ENCODE data around the gene CSTA. TPM values are rescaled to one million over a fixed set of nuclear protein-coding genes. Genes with fewer than 3 reads are reported as not detected.

CSTA gene
- total and polyA plus RNA-seq, 7 experiments from 2014 or later: 0.30 to 44.4 (median 0.81) TPM; not detected in 2

GRCh38 chr3:122332551-122332950 lies 7.5 kb downstream of the CSTA start:
- Mint-ChIP-seq H3K36me3 (no peaks in the 10 kb centered on the region), H3K9me3 (no peaks in the 10 kb centered on the region), H3K27ac (no peak overlapping the region), H3K4me1 (peaks cover 0 to 2% (median 0%) of the 10 kb centered on the region in 7 donors), H3K27me3 (peaks cover 5 to 45% (median 22%) of the 10 kb centered on the region in 5 donors), H3K4me3 (no peak overlapping the region)
- no peak for ATAC-seq
- H3K27me3 ChIP-seq (ENCODE audit: control insufficient read depth in 2 of 2, insufficient read depth in 2 of 2, low read length in 2 of 2): peaks cover 0 to 4% of the 10 kb centered on the region in 2 donors
- no peaks in the 10 kb centered on the region for H3K9me3 ChIP-seq (ENCODE audit: control insufficient read depth in 2 of 3, low read length in 3 of 3)
- CTCF ChIA-PET: no interaction called here
- H3K4me1 ChIP-seq (ENCODE audit: control insufficient read depth in 2 of 2, insufficient read depth in 2 of 2, low read length in 2 of 2): no peaks in the 10 kb centered on the region
- POLR2A ChIA-PET: no interaction called here
- intact Hi-C loops (cut with micrococcal nuclease): no loop called here
- H3K4me3 ChIP-seq (ENCODE audit: low read length): no peak overlapping the region
- DNase-seq: no peak
- H3K36me3 ChIP-seq (ENCODE audit: control insufficient read depth in 2 of 3, insufficient read depth in 3 of 3, low read length in 3 of 3): no peaks in the 10 kb centered on the region
- H3K27ac ChIP-seq (ENCODE audit: low read depth, low read length): no peak overlapping the region

- Mint-ChIP-seq H3K36me3 (peaks cover 0 to 3% (median 0%) of the 10 kb centered on the region in 5 donors), H3K27me3 (peaks cover 0 to 9% (median 7%) of the 10 kb centered on the region in 5 donors), H3K4me3 (no peak overlapping the region), H3K9me3 (peaks cover 0 to 4% (median 0%) of the 10 kb centered on the region in 11 donors), H3K4me1 (no peaks in the 10 kb centered on the region), H3K27ac (peak overlapping the region in 1 of 9 donors; percentile 33)
- H3K4me3 ChIP-seq (ENCODE audit: low read length): no peak overlapping the region
- ChIA-PET POLR2A (no interaction called here), CTCF (no interaction called here)
- no peaks in the 10 kb centered on the region for H3K36me3 ChIP-seq (ENCODE audit: control insufficient read depth in 2 of 3, insufficient read depth in 3 of 3, low read length in 3 of 3)
- no peaks in the 10 kb centered on the region for H3K4me1 ChIP-seq (ENCODE audit: control insufficient read depth in 2 of 2, insufficient read depth in 2 of 2, low read length in 2 of 2)
- DNase-seq (no peak), ATAC-seq (no peak)
- no peak overlapping the region for H3K27ac ChIP-seq (ENCODE audit: low read depth, low read length)
- no peaks in the 10 kb centered on the region for H3K27me3 ChIP-seq (ENCODE audit: control insufficient read depth in 2 of 2, insufficient read depth in 2 of 2, low read length in 2 of 2)
- no peaks in the 10 kb centered on the region for H3K9me3 ChIP-seq (ENCODE audit: control insufficient read depth in 2 of 3, low read length in 3 of 3)
- intact Hi-C loops (cut with micrococcal nuclease): no loop called here
These were observed 17.8 kb downstream of the CSTA start for GRCh38 chr3:122342803-122343202.

DNA sequence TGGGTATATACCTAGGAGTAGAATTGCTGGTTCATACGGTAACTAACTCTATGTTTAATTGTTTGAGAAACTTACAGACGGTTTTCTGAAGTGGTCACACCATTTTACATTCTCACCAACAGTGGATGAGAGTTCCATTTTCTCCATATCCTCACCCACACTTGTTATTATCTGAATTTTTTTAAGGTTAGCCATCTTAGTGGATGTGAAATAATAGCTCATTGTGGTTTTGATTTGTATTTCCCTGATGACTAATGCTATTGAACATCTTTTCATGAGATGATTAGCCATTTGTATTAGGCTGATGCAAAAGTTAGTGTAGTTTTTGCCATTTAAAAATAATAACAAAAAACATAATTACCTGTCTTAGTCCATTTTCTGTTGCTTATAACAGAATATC lies 18.6 kb downstream of the CSTA start:
- DNase-seq (no peak), ATAC-seq (no peak)
- intact Hi-C loops (cut with micrococcal nuclease): no loop called here
- H3K4me3 ChIP-seq (ENCODE audit: low read length): no peak overlapping the region
- ChIA-PET CTCF (no interaction called here), POLR2A (no interaction called here)
- Mint-ChIP-seq H3K4me3 (no peak overlapping the region), H3K27me3 (peaks cover 0 to 14% (median 7%) of the 10 kb centered on the region in 5 donors), H3K9me3 (peaks cover 0 to 7% (median 0%) of the 10 kb centered on the region in 11 donors), H3K27ac (no peak overlapping the region), H3K36me3 (peaks cover 0 to 5% (median 0%) of the 10 kb centered on the region in 5 donors), H3K4me1 (no peaks in the 10 kb centered on the region)
- H3K27ac ChIP-seq (ENCODE audit: low read depth, low read length): no peak overlapping the region
- no peaks in the 10 kb centered on the region for H3K27me3 ChIP-seq (ENCODE audit: control insufficient read depth in 2 of 2, insufficient read depth in 2 of 2, low read length in 2 of 2)
- H3K9me3 ChIP-seq (ENCODE audit: control insufficient read depth in 2 of 3, low read length in 3 of 3): no peaks in the 10 kb centered on the region
- no peaks in the 10 kb centered on the region for H3K36me3 ChIP-seq (ENCODE audit: control insufficient read depth in 2 of 3, insufficient read depth in 3 of 3, low read length in 3 of 3)
- H3K4me1 ChIP-seq (ENCODE audit: control insufficient read depth in 2 of 2, insufficient read depth in 2 of 2, low read length in 2 of 2): no peaks in the 10 kb centered on the region

DNA sequence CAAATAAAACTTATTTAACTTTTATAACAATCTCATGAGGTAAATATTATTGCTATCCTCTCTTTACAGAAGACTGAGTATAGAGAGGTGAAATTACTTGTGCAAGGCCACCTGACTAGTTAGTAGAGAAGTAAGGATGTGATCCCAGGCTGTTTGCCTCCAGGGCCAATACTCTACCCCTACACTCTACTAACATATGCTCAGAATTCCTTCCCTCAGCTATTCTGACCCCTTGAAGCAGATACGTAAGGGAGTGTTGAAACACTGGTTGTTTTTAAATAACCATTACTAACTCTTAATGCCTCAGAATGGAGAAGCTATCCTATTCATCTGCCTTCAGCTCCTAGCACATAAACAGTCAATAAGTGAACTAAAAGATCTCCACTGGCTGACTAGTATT lies 24.1 kb downstream of the CSTA start:
- Mint-ChIP-seq H3K4me1 (no peaks in the 10 kb centered on the region), H3K27me3 (peaks cover 0 to 14% (median 2%) of the 10 kb centered on the region in 5 donors), H3K9me3 (peaks cover 0 to 7% (median 0%) of the 10 kb centered on the region in 11 donors), H3K36me3 (peaks cover 0 to 5% (median 0%) of the 10 kb centered on the region in 5 donors), H3K27ac (no peak overlapping the region), H3K4me3 (no peak overlapping the region)
- POLR2A ChIA-PET: no interaction called here
- intact Hi-C loops (cut with micrococcal nuclease): no loop called here
- H3K27ac ChIP-seq (ENCODE audit: low read depth, low read length): no peak overlapping the region
- no peak overlapping the region for H3K4me3 ChIP-seq (ENCODE audit: low read length)
- no peaks in the 10 kb centered on the region for H3K27me3 ChIP-seq (ENCODE audit: control insufficient read depth in 2 of 2, insufficient read depth in 2 of 2, low read length in 2 of 2)
- H3K9me3 ChIP-seq (ENCODE audit: control insufficient read depth in 2 of 3, low read length in 3 of 3): no peaks in the 10 kb centered on the region
- CTCF ChIA-PET: interaction anchor here (0.7 kb wide), 1 partner anchor 9 kb away, joined by 3 read pairs; no protein-coding TSS in a partner anchor
- no peak for ATAC-seq
- H3K36me3 ChIP-seq (ENCODE audit: control insufficient read depth in 2 of 3, insufficient read depth in 3 of 3, low read length in 3 of 3): no peaks in the 10 kb centered on the region
- DNase-seq: no peak
- no peaks in the 10 kb centered on the region for H3K4me1 ChIP-seq (ENCODE audit: control insufficient read depth in 2 of 2, insufficient read depth in 2 of 2, low read length in 2 of 2)

DNA sequence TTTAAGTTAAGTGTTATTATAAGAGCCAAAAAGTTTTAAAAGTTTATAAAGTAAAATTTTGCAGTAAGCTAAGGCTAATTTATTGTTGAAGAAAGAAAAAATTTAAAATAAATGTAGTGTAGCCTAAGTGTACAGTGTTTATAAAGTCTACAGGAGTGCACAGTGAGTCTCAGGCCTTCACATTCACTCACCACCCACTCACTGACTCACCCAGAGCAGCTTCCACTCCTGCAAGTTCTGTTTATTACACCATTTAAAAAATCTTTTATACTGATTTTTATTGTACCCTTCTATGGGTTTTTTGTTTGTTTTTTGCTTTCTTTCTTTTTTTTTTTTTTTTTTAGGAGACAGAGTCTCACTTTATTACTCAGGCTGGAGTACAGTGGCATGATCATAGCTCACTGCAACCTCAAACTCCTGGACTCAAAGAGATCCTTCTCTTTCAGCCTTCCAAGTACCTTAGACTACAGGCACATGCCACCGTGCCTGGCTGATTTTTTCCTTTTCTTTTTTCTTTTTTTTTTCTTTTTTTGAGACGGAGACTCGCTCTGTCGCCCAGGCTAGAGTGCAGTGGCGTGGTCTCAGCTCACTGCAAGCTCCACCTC lies 25.9 kb downstream of the CSTA start:
- Mint-ChIP-seq H3K4me3 (no peak overlapping the region), H3K27ac (no peak overlapping the region), H3K9me3 (peaks cover 0 to 7% (median 0%) of the 10 kb centered on the region in 11 donors), H3K27me3 (peaks cover 0 to 9% (median 1%) of the 10 kb centered on the region in 5 donors), H3K36me3 (peaks cover 0 to 5% (median 0%) of the 10 kb centered on the region in 5 donors), H3K4me1 (peaks cover 0 to 4% (median 0%) of the 10 kb centered on the region in 7 donors)
- Histone ChIP-seq H3K4me1 (ENCODE audit: control insufficient read depth in 2 of 2, insufficient read depth in 2 of 2, low read length in 2 of 2) (no peaks in the 10 kb centered on the region), H3K27ac (ENCODE audit: low read depth, low read length) (no peak overlapping the region), H3K4me3 (ENCODE audit: low read length) (no peak overlapping the region), H3K9me3 (ENCODE audit: control insufficient read depth in 2 of 3, low read length in 3 of 3) (no peaks in the 10 kb centered on the region), H3K36me3 (ENCODE audit: control insufficient read depth in 2 of 3, insufficient read depth in 3 of 3, low read length in 3 of 3) (no peaks in the 10 kb centered on the region), H3K27me3 (ENCODE audit: control insufficient read depth in 2 of 2, insufficient read depth in 2 of 2, low read length in 2 of 2) (no peaks in the 10 kb centered on the region)
- no peak for ATAC-seq
- ChIA-PET POLR2A (no interaction called here), CTCF (interaction anchor here (0.7 kb wide), 2 partner anchors 45 to 844 kb away, joined by 3 read pairs; no protein-coding TSS in a partner anchor)
- DNase-seq: no peak
- intact Hi-C loops (cut with micrococcal nuclease): loop anchor here in 1 of 2 donors (10.0 kb wide), 1 partner anchor 516 kb away; the partner anchor contains the start of genes EAF2 and IQCB1

DNA sequence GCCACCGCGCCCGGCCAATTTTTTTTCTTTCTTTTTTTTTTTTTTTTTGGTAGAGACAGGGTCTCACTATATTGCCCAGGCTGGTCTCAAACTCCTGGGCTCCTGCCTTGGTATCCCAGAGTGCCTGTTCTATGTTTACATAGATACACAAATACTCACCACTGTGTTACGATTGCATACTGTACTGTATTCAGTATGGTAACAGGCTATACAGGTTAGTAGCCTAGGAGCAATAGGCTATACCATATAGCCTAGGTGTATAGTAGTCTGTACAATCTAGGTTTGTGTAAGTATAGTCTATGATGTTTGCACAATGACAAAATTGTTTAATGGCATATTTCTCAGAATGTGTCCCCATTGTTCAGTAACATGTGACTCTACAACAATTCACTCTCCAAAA lies 26.6 kb downstream of the CSTA start:
- no peaks in the 10 kb centered on the region for H3K4me1 ChIP-seq (ENCODE audit: control insufficient read depth in 2 of 2, insufficient read depth in 2 of 2, low read length in 2 of 2)
- H3K27ac ChIP-seq (ENCODE audit: low read depth, low read length): no peak overlapping the region
- CTCF ChIA-PET: no interaction called here
- ATAC-seq: no peak
- Mint-ChIP-seq H3K27ac (no peak overlapping the region), H3K4me1 (peaks cover 0 to 4% (median 0%) of the 10 kb centered on the region in 7 donors), H3K27me3 (peaks cover 0 to 9% (median 1%) of the 10 kb centered on the region in 5 donors), H3K4me3 (no peak overlapping the region), H3K36me3 (peaks cover 0 to 5% (median 0%) of the 10 kb centered on the region in 5 donors), H3K9me3 (peaks cover 0 to 7% (median 0%) of the 10 kb centered on the region in 11 donors)
- H3K9me3 ChIP-seq (ENCODE audit: control insufficient read depth in 2 of 3, low read length in 3 of 3): no peaks in the 10 kb centered on the region
- H3K36me3 ChIP-seq (ENCODE audit: control insufficient read depth in 2 of 3, insufficient read depth in 3 of 3, low read length in 3 of 3): no peaks in the 10 kb centered on the region
- no peak for DNase-seq
- intact Hi-C loops (cut with micrococcal nuclease): loop anchor here in 1 of 2 donors (10.0 kb wide), 1 partner anchor 517 kb away; the partner anchor contains the start of genes EAF2 and IQCB1
- POLR2A ChIA-PET: no interaction called here
- no peak overlapping the region for H3K4me3 ChIP-seq (ENCODE audit: low read length)
- H3K27me3 ChIP-seq (ENCODE audit: control insufficient read depth in 2 of 2, insufficient read depth in 2 of 2, low read length in 2 of 2): no peaks in the 10 kb centered on the region
